ENCODE data around the gene CHRM2. TPM values are rescaled to one million over a fixed set of nuclear protein-coding genes. Genes with fewer than 3 reads are reported as not detected.

CHRM2 gene
- total and polyA plus RNA-seq, 2 of the 8 experiments (the other 6 are each of a cell fraction or from before 2014, with no cell fraction given) = 0.17 to 0.32 TPM

DNA sequence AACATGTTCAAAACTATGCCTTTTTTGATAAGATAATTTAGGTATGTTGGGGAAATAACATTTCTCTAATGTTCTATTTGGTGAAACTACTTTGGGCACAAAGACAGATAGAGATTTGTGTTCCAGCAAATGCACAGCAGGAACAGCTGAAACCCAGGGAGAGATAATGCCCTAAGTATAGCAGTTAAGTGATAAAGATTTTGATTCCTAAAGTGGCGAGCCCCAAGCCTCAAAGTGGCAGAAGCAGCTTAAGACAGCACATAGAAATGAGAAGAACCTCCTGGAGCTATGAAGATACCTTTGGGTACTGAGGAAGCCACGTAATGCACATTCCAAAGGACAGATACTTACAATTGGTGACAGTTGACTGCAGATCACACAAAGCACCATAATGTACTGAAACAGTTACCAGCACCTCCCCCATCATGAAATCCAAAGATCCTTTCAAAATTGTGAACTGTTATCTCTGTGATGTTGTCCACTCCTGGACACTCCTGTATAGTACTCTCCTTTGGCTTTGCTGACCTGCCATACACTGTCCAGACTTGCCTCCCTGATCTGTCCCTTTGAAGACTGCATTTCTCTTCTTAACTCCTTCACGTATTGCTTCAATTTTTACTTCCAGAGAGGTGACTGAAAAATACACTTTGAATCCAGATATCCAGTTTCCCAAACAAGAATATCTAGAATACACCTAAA is 62.9 kb downstream of the CHRM2 start:
- H3K18ac ChIP-seq (ENCODE audit: extremely low read depth, low read length) = no peak overlapping the region
- no peak overlapping the region for H2BK15ac ChIP-seq (ENCODE audit: low read length)
- no peak overlapping the region for H3K4me2 ChIP-seq (ENCODE audit: insufficient read depth in 1 of 2, low read depth in 2 of 2, low read length in 2 of 2)
- H3K23ac ChIP-seq (ENCODE audit: insufficient read length) = no peak overlapping the region
- no peak overlapping the region for H3K4ac ChIP-seq (replicated peaks; ENCODE audit: insufficient read length, low read depth, low read length)
- FAIRE-seq (no peak), DNase-seq (ENCODE audit: low read depth in 1 of 2, low spot score in 2 of 2) (no peak)
- no peak overlapping the region for H3K4me3 ChIP-seq (ENCODE audit: extremely low read depth in 1 of 4, insufficient read depth in 2 of 4, low read depth in 3 of 4, low read length in 4 of 4)
- no peak overlapping the region for H2BK120ac ChIP-seq (replicated peaks; ENCODE audit: low read depth, low read length)
- H3K9me3 ChIP-seq (ENCODE audit: insufficient read depth in 2 of 2, low read depth in 1 of 2, low read length in 1 of 2) = no peaks in the 10 kb centered on the region
- POLR2A ChIA-PET (ENCODE audit: partially characterized antibody) = no interaction called here
- H2AFZ ChIP-seq (ENCODE audit: low read length) = no peak overlapping the region
- no peak overlapping the region for H3K9ac ChIP-seq (replicated peaks in 1 of 4; ENCODE audit: extremely low read depth in 1 of 4, low read depth in 3 of 4, low read length in 3 of 4)
- H4K5ac ChIP-seq (ENCODE audit: insufficient read length, low read depth, low read length) = no peak overlapping the region
- no peak overlapping the region for H3K27ac ChIP-seq (ENCODE audit: low read depth, low read length)
- H4K8ac ChIP-seq (ENCODE audit: extremely low read depth, insufficient read depth, low read length) = no peak overlapping the region
- no peak overlapping the region for H4K91ac ChIP-seq (replicated peaks; ENCODE audit: insufficient read length, low read length)
- H4K20me1 ChIP-seq (replicated peaks in 1 of 2; ENCODE audit: control insufficient read depth in 1 of 2, insufficient read depth in 2 of 2, low read length in 2 of 2) = no peaks in the 10 kb centered on the region
- no peak overlapping the region for H3K56ac ChIP-seq (replicated peaks; ENCODE audit: insufficient read length, low read depth, low read length)
- no peak overlapping the region for H3K14ac ChIP-seq (ENCODE audit: insufficient read length)
- H2AK5ac ChIP-seq (ENCODE audit: low read depth, low read length) = no peak overlapping the region
- no peaks in the 10 kb centered on the region for H3K36me3 ChIP-seq (ENCODE audit: control insufficient read depth in 2 of 4, insufficient read depth in 4 of 4, low read length in 3 of 4)
- WGBS, 2 experiments (ENCODE audit: extremely low coverage in 1 of 2, insufficient coverage in 1 of 2, insufficient read length in 1 of 2, insufficient replicate concordance in 2 of 2, low coverage in 1 of 2, low lambda C conversion rate in 2 of 2, missing lambda C conversion rate in 1 of 2) = 92% methylated on average over 3 of the region's 3 CpGs; no CpG with 5 or more reads in 1 of the 2 experiments
- H3K27me3 ChIP-seq (replicated peaks in 1 of 4; ENCODE audit: control insufficient read depth in 3 of 4, extremely low read depth in 1 of 4, insufficient read depth in 3 of 4, low read length in 3 of 4) = no peaks in the 10 kb centered on the region
- H2BK12ac ChIP-seq (ENCODE audit: low read depth, low read length) = no peak overlapping the region
- H2BK5ac ChIP-seq (ENCODE audit: low read depth, low read length) = no peak overlapping the region
- H3K79me2 ChIP-seq (ENCODE audit: control insufficient read depth in 1 of 2, insufficient read depth in 2 of 2, low read length in 2 of 2) = no peaks in the 10 kb centered on the region
- H3K4me1 ChIP-seq (replicated peaks in 1 of 4; ENCODE audit: control insufficient read depth in 3 of 4, insufficient read depth in 4 of 4, low read length in 3 of 4) = no peaks in the 10 kb centered on the region; a peak in 1 of 7 replicates
- no peaks in the 10 kb centered on the region for H3K79me1 ChIP-seq (ENCODE audit: low read depth, low read length)
- no peaks in the 10 kb centered on the region; the same call in 1 of the 2 replicates for H3K23me2 ChIP-seq (ENCODE audit: low read depth, low read length)
- no peak overlapping the region for H2BK20ac ChIP-seq (ENCODE audit: low read length)
- CTCF ChIA-PET (ENCODE audit: partially characterized antibody) = no interaction called here
- TF ChIP-seq SIN3A (conservative IDR thresholded peaks at IDR 0.05 in 1 of 2, IDR thresholded peaks at IDR 0.05 in 1 of 2; ENCODE audit: low read depth in 1 of 2, low read length in 2 of 2) = no peak
- no peak for TF ChIP-seq GTF2F1 (IDR thresholded peaks at IDR 0.05; ENCODE audit: borderline replicate concordance, low read depth, low read length)
- no peak for TF ChIP-seq RAD21 (IDR thresholded peaks at IDR 0.05 in 1 of 2, conservative IDR thresholded peaks at IDR 0.05 in 1 of 2; ENCODE audit: low read depth in 2 of 2, low read length in 2 of 2)
- TF ChIP-seq ATF3 (IDR thresholded peaks at IDR 0.05; ENCODE audit: insufficient read depth, low read depth, low read length) = no peak
- TF ChIP-seq KDM5A (IDR thresholded peaks at IDR 0.05; ENCODE audit: low read length) = no peak
- TF ChIP-seq RBBP5 (IDR thresholded peaks at IDR 0.05; ENCODE audit: borderline replicate concordance, low read depth, low read length) = no peak
- TF ChIP-seq TAF1 (IDR thresholded peaks at IDR 0.05; ENCODE audit: low read depth, low read length) = no peak
- TF ChIP-seq CTCF (IDR thresholded peaks at IDR 0.05; ENCODE audit: control extremely low read depth in 1 of 3, insufficient read depth in 1 of 3, low read depth in 1 of 3, low read length in 3 of 3) = no peak
- no peak for TF ChIP-seq BACH1 (IDR thresholded peaks at IDR 0.05; ENCODE audit: low read length)

Data from H1 (cell line).